WERI-Rb-1 (cell line): ENCODE results near the gene H2BK1.
A peak's percentile ranks its signal among the peaks of the same experiment; 100 is the strongest.

Experiments
- DNase-seq: peaks from one replicate; pipeline ENCODE4 v3.0.0-alpha.2; 2020
- H3K27ac ChIP-seq: fragments of 250-450 bp; sonication (Bioruptor Pico); 2 replicates; pipeline ENCODE4 v1.5.1; 2020; ENCODE audit warnings: mild to moderate bottlenecking, moderate library complexity
- H3K27me3 ChIP-seq: fragments of 250-450 bp; sonication (Bioruptor Pico); 2 replicates; pipeline ENCODE4 v1.5.1; 2021; ENCODE audit warnings: mild to moderate bottlenecking, low read depth, moderate library complexity; ENCODE audit not compliant: insufficient read depth, severe bottlenecking
- H3K36me3 ChIP-seq: fragments of 250-450 bp; sonication (Bioruptor Pico); 2 replicates; pipeline ENCODE4 v1.5.1; 2020; ENCODE audit warnings: mild to moderate bottlenecking, moderate library complexity
- H3K4me3 ChIP-seq: 2 replicates; pipeline ENCODE4 v1.5.1; 2011; ENCODE audit warnings: low read depth, mild to moderate bottlenecking, control low read depth, low read length
- H3K9me3 ChIP-seq: fragments of 250-450 bp; sonication (Bioruptor Pico); 2 replicates; pipeline ENCODE4 v1.5.1; 2021; ENCODE audit warnings: mild to moderate bottlenecking, moderate library complexity; ENCODE audit not compliant: severe bottlenecking
- CTCF ChIP-seq: IDR thresholded peaks from 2 replicates; pipeline ENCODE4 v1.5.1; 2011; ENCODE audit warnings: low read depth, mild to moderate bottlenecking, control low read depth, inconsistent platforms, low read length

The H2BK1 gene

GRCh38 chr7:151168003-151168786 lies 42.1 kb downstream of the H2BK1 start:
- no peak overlapping the region for H3K27ac ChIP-seq
- H3K36me3 ChIP-seq, result no peaks in the 10 kb centered on the region
- DNase-seq, result peak; percentile 57
- peaks cover 42% of the 10 kb centered on the region for H3K27me3 ChIP-seq
- TF ChIP-seq CTCF, result peak; percentile 88
- peak overlapping the region; percentile 58 for H3K4me3 ChIP-seq
- no peaks in the 10 kb centered on the region for H3K9me3 ChIP-seq

GRCh38 chr7:151167197-151167961 lies 42.9 kb downstream of the H2BK1 start, which contains the start of gene GBX1:
GBX1 (minus strand) TSS chr7:151167694; CDS start chr7:151167548, 146 bp downstream.
- H3K9me3 ChIP-seq, result no peaks in the 10 kb centered on the region
- peak; percentile 35 for DNase-seq
- no peak within 1 kb of the TSS for H3K27ac ChIP-seq
- peak; percentile 19; the same call in 1 of the 2 replicates for TF ChIP-seq CTCF
- no peaks in the 10 kb centered on the region for H3K36me3 ChIP-seq
- peak within 1 kb of the TSS; percentile 58 for H3K4me3 ChIP-seq
- H3K27me3 ChIP-seq, result peaks cover 42% of the 10 kb centered on the region

- Histone ChIP-seq H3K27me3 (peaks cover 42% of the 10 kb centered on the region), H3K36me3 (no peaks in the 10 kb centered on the region)
- no peak for DNase-seq
Measured at GRCh38 chr7:151166629-151167196, 43.6 kb downstream of the H2BK1 start.

GRCh38 chr7:151161757-151162156 lies 48.5 kb downstream of the H2BK1 start:
- no peak for TF ChIP-seq CTCF
- H3K9me3 ChIP-seq, result no peaks in the 10 kb centered on the region
- H3K36me3 ChIP-seq, result no peaks in the 10 kb centered on the region
- H3K27me3 ChIP-seq, result peaks cover 20% of the 10 kb centered on the region
- no peak for DNase-seq
- H3K27ac ChIP-seq, result no peak overlapping the region
- H3K4me3 ChIP-seq, result no peak overlapping the region

More at GRCh38 chr7:151166629-151167196, 43.6 kb downstream of the H2BK1 start:
- H3K27ac ChIP-seq, result no peak overlapping the region
- H3K4me3 ChIP-seq, result peak overlapping the region; percentile 58
- H3K9me3 ChIP-seq, result no peaks in the 10 kb centered on the region
- TF ChIP-seq CTCF, result no peak
